HL-60 (cell line): ENCODE results near the gene CBLC.

Experiments used
- DNase-seq, 2 experiments: peaks; one replicate each; pipeline ENCODE4 v3.0.0-alpha.2; 2010 to 2020; ENCODE audit warnings: low read depth in 1 of 2, low spot score in 1 of 2
- H3K27ac ChIP-seq: fragments of 250-450 bp; sonication (Bioruptor Pico); replicated peaks from 2 replicates; pipeline ENCODE4 v1.5.1; 2020; ENCODE audit warnings: mild to moderate bottlenecking, moderate library complexity
- H3K27me3 ChIP-seq: fragments of 250-450 bp; sonication (Bioruptor Pico); 2 replicates; pipeline ENCODE4 v1.5.1; 2021; ENCODE audit warnings: mild to moderate bottlenecking, moderate library complexity; ENCODE audit not compliant: insufficient read depth, poor library complexity, severe bottlenecking
- H3K4me3 ChIP-seq: replicated peaks from 2 replicates; pipeline ENCODE4 v1.5.1; 2011; ENCODE audit warnings: mild to moderate bottlenecking, control low read depth, low read length; ENCODE audit not compliant: insufficient read depth
- CTCF ChIP-seq: IDR thresholded peaks from one replicate; pipeline ENCODE4 v1.5.1; 2011; ENCODE audit warnings: low read length, control low read depth, inconsistent platforms; ENCODE audit not compliant: insufficient read depth
- GABPA ChIP-seq: IDR thresholded peaks from 2 replicates; pipeline ENCODE4 v1.6.1; 2012; ENCODE audit warnings: low read depth
- POLR2AphosphoS5 ChIP-seq: IDR thresholded peaks from 2 replicates; pipeline ENCODE4 v1.6.1; 2012; ENCODE audit warnings: low read depth
- REST ChIP-seq: IDR thresholded peaks from 2 replicates; pipeline ENCODE4 v1.6.1; 2012; ENCODE audit warnings: low read depth; ENCODE audit not compliant: insufficient replicate concordance
- SPI1 ChIP-seq: IDR thresholded peaks from 2 replicates; pipeline ENCODE4 v1.6.1; 2012; ENCODE audit warnings: low read depth, mild to moderate bottlenecking, borderline replicate concordance

Gene CBLC

GRCh38 chr19:44789943-44790483 lies 12.3 kb downstream of the CBLC start:
- no peak overlapping the region for H3K27ac ChIP-seq
- no peak for DNase-seq
- TF ChIP-seq GABPA = no peak
- TF ChIP-seq CTCF = no peak
- no peak for TF ChIP-seq SPI1
- TF ChIP-seq REST = no peak
- no peak for TF ChIP-seq POLR2AphosphoS5
- H3K27me3 ChIP-seq = no peaks in the 10 kb centered on the region
- no peak overlapping the region for H3K4me3 ChIP-seq

- no peak for DNase-seq
- Histone ChIP-seq H3K27me3 (no peaks in the 10 kb centered on the region), H3K4me3 (no peak overlapping the region), H3K27ac (no peak overlapping the region)
- no peak for TF ChIP-seq CTCF
- no peak for TF ChIP-seq SPI1
- TF ChIP-seq POLR2AphosphoS5 = no peak
- TF ChIP-seq GABPA = no peak
- no peak for TF ChIP-seq REST
Measured at GRCh38 chr19:44792281-44792680, 14.6 kb downstream of the CBLC start.

GRCh38 chr19:44794610-44795009 lies 16.9 kb downstream of the CBLC start:
- no peak for DNase-seq
- H3K27me3 ChIP-seq = no peaks in the 10 kb centered on the region
- TF ChIP-seq POLR2AphosphoS5 = no peak
- no peak for TF ChIP-seq GABPA
- TF ChIP-seq CTCF = no peak
- no peak for TF ChIP-seq SPI1
- no peak for TF ChIP-seq REST
- no peak overlapping the region for H3K27ac ChIP-seq
- no peak overlapping the region for H3K4me3 ChIP-seq
